Vagina (tissue), 2 donors: ENCODE data around the gene GNS.

ENCODE experiments used
- CTCF ChIP-seq, 3 experiments: fragments of 450-650 bp in 2 of 3; fragments of 200-600 bp in 1 of 3; sonication (generic) in 1 of 3; IDR thresholded peaks; one replicate each; pipeline ENCODE4 v1.5.1; 2017 to 2019; ENCODE audit warnings: antibody characterized with exemption in 3 of 3, mild to moderate bottlenecking in 2 of 3, moderate library complexity in 2 of 3
- POLR2A ChIP-seq, 2 donors: fragments of 450-650 bp; IDR thresholded peaks; one replicate each; pipeline ENCODE4 v1.6.1; 2017; ENCODE audit warnings: antibody characterized with exemption in 2 of 2, mild to moderate bottlenecking in 2 of 2, moderate library complexity in 2 of 2
- POLR2AphosphoS5 ChIP-seq, 2 donors: sonication (generic); formaldehyde crosslinking; IDR thresholded peaks; one replicate each; pipeline ENCODE4 v1.9.0; 2017; ENCODE audit warnings: antibody characterized with exemption in 2 of 2, mild to moderate bottlenecking in 2 of 2, low read depth in 1 of 2; ENCODE audit not compliant: insufficient read depth in 1 of 2

GRCh38 chr12:64773386-64773785, 14.2 kb upstream of the GNS start:
- TF ChIP-seq CTCF (IDR thresholded peaks at IDR 0.05), result no peak
- TF ChIP-seq POLR2AphosphoS5 (IDR thresholded peaks at IDR 0.05; ENCODE audit: insufficient read depth in 1 of 2, low read depth in 1 of 2), result no peak
- TF ChIP-seq POLR2A (IDR thresholded peaks at IDR 0.05), result no peak
